Peyer's patch (tissue), 4 donors: Measurements from ENCODE around the gene IL17RA. TPM values are rescaled to one million over a fixed set of nuclear protein-coding genes. Genes with fewer than 3 reads are reported as not detected.
A peak's percentile ranks its signal among the peaks of the same experiment; 100 is the strongest.
"Not testable (repeated sequence)": the region's sequence is repeated elsewhere in the genome, so short reads cannot be mapped to it uniquely, and the experiment has no call there.

Source experiments
- DNase-seq, 3 donors: peaks; one replicate each; pipeline ENCODE4 v3.0.0-alpha.2; 2017 to 2019
- H3K27ac ChIP-seq, 4 donors: fragments of 200-600 bp; sonication (generic); one replicate each; pipeline ENCODE4 v1.5.1; 2016 to 2019
- H3K27me3 ChIP-seq, 2 donors: fragments of 200-600 bp; sonication (generic); one replicate each; pipeline ENCODE4 v1.5.1; 2019
- H3K36me3 ChIP-seq, 3 donors: fragments of 200-600 bp; sonication (generic); one replicate each; pipeline ENCODE4 v1.5.1; 2016 to 2019
- H3K4me1 ChIP-seq, 4 donors: fragments of 200-600 bp; sonication (generic); one replicate each; pipeline ENCODE4 v1.5.1; 2016 to 2019
- H3K4me3 ChIP-seq, 4 donors: fragments of 200-600 bp; sonication (generic); 1 replicate in 3 of 4; 2 replicates in 1 of 4; pipeline ENCODE4 v1.5.1; 2016 to 2019; ENCODE audit warnings: mild to moderate bottlenecking in 1 of 4
- H3K9me3 ChIP-seq, 4 donors: fragments of 200-600 bp; sonication (generic); one replicate each; pipeline ENCODE4 v1.5.1; 2016 to 2019; ENCODE audit warnings: mild to moderate bottlenecking in 1 of 4
- POLR2A ChIP-seq, 2 donors: fragments of 450-650 bp; IDR thresholded peaks; one replicate each; pipeline ENCODE4 v1.5.1; 2017; ENCODE audit warnings: antibody characterized with exemption in 2 of 2, mild to moderate bottlenecking in 2 of 2, moderate library complexity in 2 of 2
- total RNA-seq, 4 donors: library from RNA; depleted of rRNA; stranded (reverse); fragments of >200 nt; gene quantifications; one replicate each; pipeline ENCODE4 v1.1.0, GENCODE V29; 2016
- TF ChIP-seq, protein P1 (sequence below), 6 experiments: fragments of 450-650 bp in 4 of 6; fragments of 200-600 bp in 2 of 6; sonication (generic) in 1 of 6; IDR thresholded peaks; one replicate each; pipeline ENCODE4 v1.5.1; 2017 to 2019; ENCODE audit warnings: antibody characterized with exemption in 6 of 6, mild to moderate bottlenecking in 3 of 6, moderate library complexity in 1 of 6

Gene IL17RA
- total RNA-seq, 4 donors from 2014 or later: 12.4 to 23.6 (median 18.3) TPM

GRCh38 chr22:17143101-17143500 lies 58.3 kb downstream of the IL17RA start:
- Histone ChIP-seq H3K9me3 (no peaks in the 10 kb centered on the region), H3K27ac (no peak overlapping the region), H3K36me3 (peaks cover 0 to 69% (median 0%) of the 10 kb centered on the region in 3 donors), H3K4me3 (no peak overlapping the region), H3K27me3 (no peaks in the 10 kb centered on the region), H3K4me1 (no peaks in the 10 kb centered on the region)
- peak in 1 of 3 donors; percentile 26 for DNase-seq
- no peak for TF ChIP-seq POLR2A (IDR thresholded peaks at IDR 0.05)
- TF ChIP-seq, protein P1, sequence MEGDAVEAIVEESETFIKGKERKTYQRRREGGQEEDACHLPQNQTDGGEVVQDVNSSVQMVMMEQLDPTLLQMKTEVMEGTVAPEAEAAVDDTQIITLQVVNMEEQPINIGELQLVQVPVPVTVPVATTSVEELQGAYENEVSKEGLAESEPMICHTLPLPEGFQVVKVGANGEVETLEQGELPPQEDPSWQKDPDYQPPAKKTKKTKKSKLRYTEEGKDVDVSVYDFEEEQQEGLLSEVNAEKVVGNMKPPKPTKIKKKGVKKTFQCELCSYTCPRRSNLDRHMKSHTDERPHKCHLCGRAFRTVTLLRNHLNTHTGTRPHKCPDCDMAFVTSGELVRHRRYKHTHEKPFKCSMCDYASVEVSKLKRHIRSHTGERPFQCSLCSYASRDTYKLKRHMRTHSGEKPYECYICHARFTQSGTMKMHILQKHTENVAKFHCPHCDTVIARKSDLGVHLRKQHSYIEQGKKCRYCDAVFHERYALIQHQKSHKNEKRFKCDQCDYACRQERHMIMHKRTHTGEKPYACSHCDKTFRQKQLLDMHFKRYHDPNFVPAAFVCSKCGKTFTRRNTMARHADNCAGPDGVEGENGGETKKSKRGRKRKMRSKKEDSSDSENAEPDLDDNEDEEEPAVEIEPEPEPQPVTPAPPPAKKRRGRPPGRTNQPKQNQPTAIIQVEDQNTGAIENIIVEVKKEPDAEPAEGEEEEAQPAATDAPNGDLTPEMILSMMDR (IDR thresholded peaks at IDR 0.05): no peak

GRCh38 chr22:17143826-17144225 lies 59.0 kb downstream of the IL17RA start:
- no peak for TF ChIP-seq POLR2A (IDR thresholded peaks at IDR 0.05)
- TF ChIP-seq, protein P1 (IDR thresholded peaks at IDR 0.05): no peak
- H3K4me3 ChIP-seq: no peak overlapping the region
- peaks cover 0 to 65% (median 0%) of the 10 kb centered on the region in 3 donors for H3K36me3 ChIP-seq
- no peaks in the 10 kb centered on the region for H3K4me1 ChIP-seq
- no peaks in the 10 kb centered on the region for H3K9me3 ChIP-seq
- DNase-seq: peak in 1 of 3 donors; percentile 24
- H3K27ac ChIP-seq: no peak overlapping the region
- H3K27me3 ChIP-seq: no peaks in the 10 kb centered on the region

DNA sequence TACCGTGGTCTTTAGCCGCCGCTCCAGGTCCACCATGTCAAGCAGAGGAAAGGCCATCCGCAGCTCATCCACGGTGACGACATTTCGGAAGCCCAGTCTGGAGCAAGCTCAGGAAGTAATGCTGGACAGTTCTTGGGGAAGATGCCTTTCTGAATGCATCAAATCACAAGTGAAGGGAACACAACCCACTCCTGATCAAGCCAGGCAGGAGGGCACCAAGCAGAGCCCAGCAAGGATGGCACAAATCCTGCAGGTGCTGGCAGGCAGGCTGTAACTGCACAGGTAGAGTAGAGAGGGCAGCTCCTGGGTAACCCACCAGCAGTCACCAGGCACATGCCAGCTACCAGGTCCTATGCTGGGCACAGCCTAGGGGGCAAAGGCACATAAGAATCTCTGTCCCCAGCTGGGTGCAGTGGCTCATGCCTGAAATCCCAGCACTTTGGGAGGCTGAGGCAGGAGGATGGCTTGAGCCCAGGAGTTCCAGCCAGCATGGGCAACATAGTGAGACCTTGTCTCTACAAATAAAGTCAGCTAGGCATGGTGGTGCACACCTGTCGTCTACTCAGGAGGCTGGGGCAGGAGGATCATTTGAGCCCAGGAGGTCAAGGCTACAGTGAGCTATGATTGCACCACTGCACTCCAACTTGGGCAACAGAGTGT lies 60.4 kb downstream of the IL17RA start:
- Histone ChIP-seq H3K4me3 (no peak overlapping the region), H3K27me3 (no peaks in the 10 kb centered on the region), H3K27ac (no peak overlapping the region), H3K36me3 (peaks cover 0 to 57% (median 0%) of the 10 kb centered on the region in 3 donors), H3K4me1 (peaks cover 0 to 10% (median 0%) of the 10 kb centered on the region in 4 donors), H3K9me3 (no peaks in the 10 kb centered on the region)
- TF ChIP-seq, protein P1 (IDR thresholded peaks at IDR 0.05): no peak
- TF ChIP-seq POLR2A (IDR thresholded peaks at IDR 0.05): no peak
- peak in 1 of 3 donors; percentile 36 for DNase-seq

DNA sequence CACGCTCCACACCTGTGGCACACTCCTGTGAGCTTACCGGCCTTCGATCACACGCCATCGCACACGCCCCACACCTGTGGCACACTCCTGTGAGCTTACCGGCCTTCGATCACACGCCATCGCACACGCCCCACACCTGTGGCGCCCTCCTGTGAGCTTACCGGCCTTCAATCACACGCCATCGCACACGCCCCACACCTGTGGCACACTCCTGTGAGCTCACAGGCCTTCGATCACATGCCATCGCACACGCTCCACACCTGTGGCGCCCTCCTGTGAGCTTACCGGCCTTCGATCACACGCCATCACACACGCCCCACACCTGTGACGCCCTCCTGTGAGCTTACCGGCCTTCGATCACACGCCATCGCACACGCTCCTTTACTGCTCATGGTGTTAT lies 62.7 kb downstream of the IL17RA start:
- peak in 1 of 3 donors; percentile 15 for DNase-seq
- not testable (repeated sequence) for H3K4me3 ChIP-seq, H3K9me3 ChIP-seq, H3K27ac ChIP-seq, H3K27me3 ChIP-seq
- Histone ChIP-seq H3K4me1 (peaks cover 0 to 10% (median 0%) of the 10 kb centered on the region in 4 donors), H3K36me3 (peaks cover 0 to 35% (median 0%) of the 10 kb centered on the region in 3 donors)

DNA sequence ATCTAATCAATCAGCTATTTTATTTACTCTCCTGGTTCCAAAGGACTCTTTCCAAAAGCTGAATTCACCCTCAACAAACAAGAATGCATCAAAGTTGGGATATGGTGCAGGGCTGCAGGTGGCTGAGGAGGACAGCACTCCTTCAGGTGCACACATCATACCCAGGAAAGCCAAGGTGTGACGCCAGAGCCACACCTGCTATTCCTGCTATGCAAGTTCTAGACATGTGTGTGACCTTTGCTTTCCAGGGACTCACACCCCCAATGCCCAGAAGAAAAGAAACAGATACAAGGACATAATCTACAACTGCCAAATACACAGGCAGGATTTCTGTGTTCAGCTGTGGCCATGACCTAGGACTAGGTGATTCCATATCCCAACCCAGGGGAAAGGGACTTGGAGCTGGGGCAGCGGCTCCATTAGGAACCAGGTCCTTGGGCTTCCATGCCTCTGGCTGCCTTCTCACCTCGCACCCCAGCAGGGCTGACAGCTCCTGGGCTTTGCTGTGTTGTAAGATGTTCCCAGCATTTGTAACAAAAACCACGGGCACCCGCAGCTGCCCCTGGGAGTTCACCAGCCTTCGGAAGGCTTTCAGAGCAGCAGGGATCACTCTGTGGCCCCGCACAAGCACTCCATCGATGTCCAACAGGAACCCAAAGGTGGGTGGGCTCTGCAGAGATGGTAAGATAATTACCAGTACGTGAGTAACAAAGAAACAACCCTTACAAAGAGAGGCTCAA lies 64.4 kb downstream of the IL17RA start:
- Histone ChIP-seq H3K27me3 (no peaks in the 10 kb centered on the region), H3K4me3 (no peak overlapping the region), H3K4me1 (peaks cover 0 to 20% (median 0%) of the 10 kb centered on the region in 4 donors), H3K9me3 (no peaks in the 10 kb centered on the region), H3K27ac (peak overlapping the region in 2 of 4 donors; percentile 65 to 79), H3K36me3 (peaks cover 0 to 19% (median 0%) of the 10 kb centered on the region in 3 donors)
- DNase-seq: peak in 2 of 3 donors; percentile 69 to 78
- TF ChIP-seq, protein P1 (IDR thresholded peaks at IDR 0.05): peak in 1 of 6 experiments; percentile 12
- no peak for TF ChIP-seq POLR2A (IDR thresholded peaks at IDR 0.05)

- no peaks in the 10 kb centered on the region for H3K9me3 ChIP-seq
- peaks cover 0 to 10% (median 0%) of the 10 kb centered on the region in 3 donors for H3K36me3 ChIP-seq
- TF ChIP-seq POLR2A (IDR thresholded peaks at IDR 0.05): no peak
- TF ChIP-seq, protein P1 (IDR thresholded peaks at IDR 0.05): no peak
- H3K27me3 ChIP-seq: no peaks in the 10 kb centered on the region
- peaks cover 0 to 23% (median 0%) of the 10 kb centered on the region in 4 donors for H3K4me1 ChIP-seq
- H3K27ac ChIP-seq: no peak overlapping the region
- no peak overlapping the region for H3K4me3 ChIP-seq
- DNase-seq: peak in 1 of 3 donors; percentile 51
Measured at GRCh38 chr22:17152340-17152739, 67.5 kb downstream of the IL17RA start.
